GM12878 (cell line): ENCODE results near the gene TENT4B. TPM values are rescaled to one million over a fixed set of nuclear protein-coding genes. Genes with fewer than 3 reads are reported as not detected.

ENCODE experiments used
- ATAC-seq: fragments of 200-7000 bp; cut with Tn5 transposase; 3 replicates; pipeline ENCODE4 v1.9.1; 2020; ENCODE audit warnings: mild to moderate bottlenecking, moderate library complexity
- BruUV-seq: library from RNA; stranded (reverse); fragments of 400-500 nt; replicated peaks from 2 replicates; lab custom pipeline; 2021; lab: Mats Ljungman, UMichigan
- CTCF ChIA-PET: fragments of 300-600 bp; sonication (Branson Sonifier 250); formaldehyde crosslinking; extraction: SDS; loops from one replicate; lab custom pipeline; 2021; ENCODE audit warnings: inconsistent platforms; lab: Yijun Ruan, JAX
- POLR2A ChIA-PET: fragments of 350-600 bp; formaldehyde crosslinking; extraction: SDS; loops from one replicate; lab custom pipeline; 2021; ENCODE audit warnings: inconsistent platforms; lab: Charles Lee
- RAD21 ChIA-PET: fragments of 300-600 bp; sonication (Branson Sonifier 250); formaldehyde crosslinking; loops from one replicate; lab custom pipeline; 2023; ENCODE audit warnings: antibody characterized with exemption; ENCODE audit not compliant: unreplicated experiment; lab: Charles Lee
- SMC1A ChIA-PET: fragments of 300-600 bp; sonication (Branson Sonifier 250); formaldehyde crosslinking; loops from one replicate; lab custom pipeline; 2023; ENCODE audit not compliant: unreplicated experiment, uncharacterized antibody; lab: Charles Lee
- DNase-seq: peaks from one replicate; pipeline ENCODE4 v3.0.0-alpha.2; 2011; ENCODE audit warnings: low read depth, low spot score
- FAIRE-seq: peaks from 3 replicates; lab custom pipeline; 2011; peaks lifted over from hg19 to GRCh38; lab: Jason Lieb, UNC
- H2AFZ ChIP-seq: 2 replicates; pipeline ENCODE4 v1.6.0; 2011; ENCODE audit warnings: low read depth, low read length, control low read depth; ENCODE audit not compliant: control insufficient read depth
- H3K27ac ChIP-seq: 2 replicates; pipeline ENCODE4 v1.5.1; 2011; ENCODE audit warnings: control low read depth; ENCODE audit not compliant: control insufficient read depth, insufficient read depth
- H3K27me3 ChIP-seq, 2 experiments: replicated peaks in 1 of 2; 2 replicates each; pipeline versions ENCODE4 v1.6.0 to v1.6.1; 2011; ENCODE audit warnings: low read length in 1 of 2; ENCODE audit not compliant: control insufficient read depth in 2 of 2, insufficient read depth in 2 of 2
- H3K36me3 ChIP-seq, 2 experiments: 2 replicates each; pipeline ENCODE4 v1.5.1; 2011; ENCODE audit warnings: low read length in 1 of 2; ENCODE audit not compliant: control insufficient read depth in 2 of 2, insufficient read depth in 2 of 2
- H3K4me1 ChIP-seq: 2 replicates; pipeline ENCODE4 v1.6.1; 2011; ENCODE audit warnings: mild to moderate bottlenecking, low read length, moderate library complexity, mixed read lengths; ENCODE audit not compliant: control insufficient read depth, insufficient read depth
- H3K4me2 ChIP-seq: 2 replicates; pipeline ENCODE4 v1.6.0; 2011; ENCODE audit warnings: control low read depth; ENCODE audit not compliant: control insufficient read depth, insufficient read depth
- H3K4me3 ChIP-seq: fragments of 200-600 bp; sonication (generic); 2 replicates; pipeline ENCODE4 v1.5.1; 2016
- H3K79me2 ChIP-seq: 2 replicates; pipeline ENCODE4 v1.6.0; 2011; ENCODE audit warnings: low read length; ENCODE audit not compliant: control insufficient read depth, insufficient read depth
- H3K9ac ChIP-seq: 2 replicates; pipeline ENCODE4 v1.8.0; 2011; ENCODE audit warnings: low read length, control low read depth, mixed read lengths; ENCODE audit not compliant: control insufficient read depth, insufficient read depth
- H3K9me3 ChIP-seq: replicated peaks from 3 replicates; pipeline ENCODE4 v1.5.1; 2011; ENCODE audit warnings: mild to moderate bottlenecking, low read length; ENCODE audit not compliant: control insufficient read depth, insufficient read depth
- H4K20me1 ChIP-seq: 2 replicates; pipeline ENCODE4 v1.6.0; 2011; ENCODE audit not compliant: control insufficient read depth, insufficient read depth
- ZNF592 ChIP-seq: fragments of 450-650 bp; IDR thresholded peaks from 2 replicates; pipeline ENCODE4 v1.6.1; 2017; ENCODE audit warnings: mild to moderate bottlenecking, moderate library complexity
- WGBS: methylation state at CpG from one replicate; pipeline ENCODE4 v1.1.6; 2016; ENCODE audit warnings: low lambda C conversion rate; ENCODE audit not compliant: insufficient replicate concordance, insufficient coverage; ENCODE audit errors: missing lambda C conversion rate; 5-methylcytosine and 5-hydroxymethylcytosine counted together
- in situ Hi-C: fragments of 300-500 bp; cut with MboI; formaldehyde crosslinking; loops from 9 replicates; pipeline ENCODE4 v1.14.3; 2018; ENCODE audit warnings: mixed read lengths
- intact Hi-C: fragments of 100-400 bp; cut with micrococcal nuclease; formaldehyde crosslinking; loops from one replicate; pipeline ENCODE4 v1.14.2; 2022; ENCODE audit not compliant: unreplicated experiment
- polyA plus RNA-seq, 11 experiments: library from polyadenylated mRNA; depleted of rRNA in 4 of 11; unstranded in 6 of 11; stranded (reverse) in 5 of 11; fragments of >200 nt; fragmentation: Nextera tagmentation in 4 of 11; fragmentation: Illumina TruSeq in 1 of 11; extraction: Ambion mirVana in 4 of 11; extraction: Trizol in 1 of 11; gene quantifications; 1 replicate in 1 of 11; 2 replicates in 10 of 11; pipeline versions ENCODE4 v1.2.1 to v1.2.3, GENCODE V29; 2011 to 2016; ENCODE audit warnings: inconsistent platforms in 2 of 11, missing spikeins in 2 of 11, low read depth in 1 of 11
- total RNA-seq, 4 experiments: library from RNA; depleted of rRNA in 3 of 4; stranded (reverse); fragments of >200 nt in 3 of 4; fragmentation: Illumina TruSeq in 1 of 4; extraction: Trizol in 1 of 4; gene quantifications; 2 replicates each; pipeline versions ENCODE4 v1.2.1 to v1.2.3, GENCODE V29; 2013 to 2021

TENT4B gene
- total and polyA plus RNA-seq, 10 of the 15 experiments (the other 5 are each of a cell fraction or from before 2014, with no cell fraction given): 4.4 to 16.7 (median 10.8) TPM

- ChIA-PET RAD21 (interaction anchor here (0.9 kb wide), 1 partner anchor 73 kb away, joined by 4 read pairs; no protein-coding TSS in a partner anchor), CTCF (interaction anchor here (1.7 to 9.8 kb wide), 3 partner anchors 56 to 74 kb away, joined by 3 to 105 read pairs (median 4); no protein-coding TSS in a partner anchor), POLR2A (interaction anchor here (0.9 kb wide), 1 partner anchor 8 kb away, joined by 5 read pairs; no protein-coding TSS in a partner anchor), SMC1A (interaction anchor here (1.0 to 3.1 kb wide), 4 partner anchors 13 to 73 kb away, joined by 3 to 47 read pairs (median 4); no protein-coding TSS in a partner anchor)
- no peak for DNase-seq
- in situ Hi-C loops (no loop called here), intact Hi-C loops (no loop called here)
- H4K20me1 ChIP-seq: no peaks in the 10 kb centered on the region
- no peak overlapping the region for H3K27ac ChIP-seq
- no TSS peak for BruUV-seq
- no peak overlapping the region for H3K9ac ChIP-seq
- H3K4me2 ChIP-seq: no peak overlapping the region
- H3K9me3 ChIP-seq: no peaks in the 10 kb centered on the region
- FAIRE-seq: no peak
- no peaks in the 10 kb centered on the region for H3K36me3 ChIP-seq
- ATAC-seq: no peak
- no peaks in the 10 kb centered on the region for H3K79me2 ChIP-seq
- H2AFZ ChIP-seq: no peak overlapping the region
- no peak overlapping the region for H3K4me3 ChIP-seq
- H3K4me1 ChIP-seq: no peaks in the 10 kb centered on the region
- WGBS: 95% methylated on average over 3 of the region's 3 CpGs
- TF ChIP-seq ZNF592: no peak
- H3K27me3 ChIP-seq: no peaks in the 10 kb centered on the region
Measured at GRCh38 chr16:50137268-50137667, 15.8 kb upstream of the TENT4B start.
